Testis (tissue), 3 donors: ENCODE measurements around the gene HHIPL1. TPM values are rescaled to one million over a fixed set of nuclear protein-coding genes. Genes with fewer than 3 reads are reported as not detected.
A peak's percentile ranks its signal among the peaks of the same experiment; 100 is the strongest.

ENCODE experiments used
- DNase-seq: peaks from one replicate; pipeline ENCODE4 v3.0.0-alpha.2; 2019
- H3K27ac ChIP-seq, 2 donors: fragments of 200-600 bp; sonication (generic); one replicate each; pipeline ENCODE4 v1.5.1; 2019
- H3K27me3 ChIP-seq: fragments of 200-600 bp; sonication (generic); one replicate; pipeline ENCODE4 v1.5.1; 2019
- H3K36me3 ChIP-seq: fragments of 200-600 bp; sonication (generic); one replicate; pipeline ENCODE4 v1.5.1; 2017; ENCODE audit warnings: low read depth; ENCODE audit errors: missing control alignments
- H3K4me1 ChIP-seq: fragments of 200-600 bp; sonication (generic); one replicate; pipeline ENCODE4 v1.5.1; 2019
- H3K4me3 ChIP-seq, 2 donors: fragments of 200-600 bp; sonication (generic); one replicate each; pipeline ENCODE4 v1.5.1; 2017 to 2019
- H3K9me3 ChIP-seq: fragments of 200-600 bp; sonication (generic); one replicate; pipeline ENCODE4 v1.5.1; 2017
- POLR2A ChIP-seq: fragments of 450-650 bp; IDR thresholded peaks from one replicate; pipeline ENCODE4 v1.6.1; 2017; ENCODE audit warnings: antibody characterized with exemption, mild to moderate bottlenecking, moderate library complexity
- WGBS, 2 donors: methylation state at CpG; one replicate each; pipeline ENCODE4 v1.1.5; 2018; 5-methylcytosine and 5-hydroxymethylcytosine counted together
- intact Hi-C: fragments of 100-400 bp; cut with DNase I; formaldehyde crosslinking; loops from one replicate; pipeline ENCODE4 v1.15.1; 2023; ENCODE audit warnings: low total_unique reads
- polyA plus RNA-seq: library from polyadenylated mRNA; stranded (reverse); fragments of 350-450 nt; fragmentation: Illumina TruSeq; extraction: RNeasy Lipid Tissue Mini Kit (QIAGEN cat#74804); gene quantifications from one replicate; pipeline ENCODE4 v1.2.3, GENCODE V29; 2014; ENCODE audit warnings: low read depth, low replicate concordance; ENCODE audit not compliant: insufficient read depth
- total RNA-seq, 2 donors: library from RNA; depleted of rRNA; stranded (reverse); fragments of >200 nt; gene quantifications; one replicate each; pipeline ENCODE4 v1.2.3, GENCODE V29; 2016
- TF ChIP-seq, protein P1 (sequence below), 3 experiments: fragments of 450-650 bp in 2 of 3; fragments of 200-600 bp in 1 of 3; sonication (generic) in 1 of 3; IDR thresholded peaks; one replicate each; pipeline ENCODE4 v1.5.1; 2016 to 2019; ENCODE audit warnings: antibody characterized with exemption in 3 of 3, mild to moderate bottlenecking in 2 of 3, moderate library complexity in 1 of 3

HHIPL1 gene
- total and polyA plus RNA-seq, 3 donors from 2014 or later = 1.0 to 3.9 (median 2.7) TPM

DNA sequence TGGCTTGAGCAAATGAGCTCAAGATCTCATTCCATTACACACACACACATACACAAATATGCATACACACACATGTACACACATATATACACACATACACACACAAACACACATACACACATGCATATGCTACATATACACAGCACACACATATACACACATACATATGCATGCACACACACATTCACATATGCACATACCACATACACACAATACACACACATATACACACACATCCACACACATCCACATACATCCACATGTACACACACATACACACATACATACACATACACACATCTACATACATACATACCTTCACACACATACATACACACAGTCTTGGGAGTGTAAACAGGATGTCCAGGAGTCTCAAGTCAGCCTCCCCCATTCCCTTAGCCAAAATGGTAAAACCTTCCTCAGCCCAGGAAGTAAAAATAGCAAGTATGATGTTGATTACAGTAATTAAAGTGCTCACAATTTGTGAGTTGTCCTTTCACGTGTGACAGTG, 12.8 kb downstream of the HHIPL1 start:
- H3K27ac ChIP-seq = no peak overlapping the region
- H3K4me1 ChIP-seq = peaks cover 3% of the 10 kb centered on the region
- DNase-seq = no peak
- no peak for TF ChIP-seq POLR2A
- TF ChIP-seq, protein P1, sequence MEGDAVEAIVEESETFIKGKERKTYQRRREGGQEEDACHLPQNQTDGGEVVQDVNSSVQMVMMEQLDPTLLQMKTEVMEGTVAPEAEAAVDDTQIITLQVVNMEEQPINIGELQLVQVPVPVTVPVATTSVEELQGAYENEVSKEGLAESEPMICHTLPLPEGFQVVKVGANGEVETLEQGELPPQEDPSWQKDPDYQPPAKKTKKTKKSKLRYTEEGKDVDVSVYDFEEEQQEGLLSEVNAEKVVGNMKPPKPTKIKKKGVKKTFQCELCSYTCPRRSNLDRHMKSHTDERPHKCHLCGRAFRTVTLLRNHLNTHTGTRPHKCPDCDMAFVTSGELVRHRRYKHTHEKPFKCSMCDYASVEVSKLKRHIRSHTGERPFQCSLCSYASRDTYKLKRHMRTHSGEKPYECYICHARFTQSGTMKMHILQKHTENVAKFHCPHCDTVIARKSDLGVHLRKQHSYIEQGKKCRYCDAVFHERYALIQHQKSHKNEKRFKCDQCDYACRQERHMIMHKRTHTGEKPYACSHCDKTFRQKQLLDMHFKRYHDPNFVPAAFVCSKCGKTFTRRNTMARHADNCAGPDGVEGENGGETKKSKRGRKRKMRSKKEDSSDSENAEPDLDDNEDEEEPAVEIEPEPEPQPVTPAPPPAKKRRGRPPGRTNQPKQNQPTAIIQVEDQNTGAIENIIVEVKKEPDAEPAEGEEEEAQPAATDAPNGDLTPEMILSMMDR (IDR thresholded peaks at IDR 0.05) = no peak
- no peak overlapping the region for H3K4me3 ChIP-seq
- H3K9me3 ChIP-seq = no peaks in the 10 kb centered on the region
- WGBS, 2 donors = 48 to 56% methylated on average over 1 of the region's 1 CpG
- H3K36me3 ChIP-seq = no peaks in the 10 kb centered on the region
- intact Hi-C loops = no loop called here
- no peaks in the 10 kb centered on the region for H3K27me3 ChIP-seq

DNA sequence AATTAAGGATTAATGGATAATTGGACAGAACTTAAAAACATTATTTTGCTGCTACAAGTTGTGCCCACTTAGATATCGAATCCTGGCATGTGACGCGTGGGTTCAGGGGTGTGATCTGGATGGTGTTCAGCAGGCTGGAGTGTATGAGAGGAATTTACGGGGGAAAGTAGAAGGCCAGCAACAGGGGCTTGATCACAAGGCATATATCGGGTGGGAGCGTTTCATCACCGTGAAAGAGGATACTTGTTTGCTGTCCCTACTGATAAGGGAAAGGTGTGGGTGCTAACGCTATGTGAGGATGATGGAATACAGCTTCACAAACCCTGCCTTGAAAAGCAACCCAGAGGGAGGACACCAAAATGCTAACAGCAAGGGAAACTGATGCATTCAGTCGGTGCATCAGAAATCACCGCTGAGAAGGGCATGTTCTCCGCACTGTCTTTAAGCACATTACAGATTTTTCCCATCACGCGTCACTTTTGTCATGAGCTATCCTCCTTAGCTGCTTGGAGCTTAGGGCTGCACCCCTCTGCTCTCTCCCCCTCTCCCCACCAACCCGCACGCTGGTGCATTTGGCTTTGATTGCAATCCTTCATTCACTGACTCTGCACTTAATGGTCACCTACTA, 13.4 kb downstream of the HHIPL1 start:
- Histone ChIP-seq H3K4me3 (no peak overlapping the region), H3K36me3 (no peaks in the 10 kb centered on the region), H3K9me3 (no peaks in the 10 kb centered on the region), H3K27me3 (no peaks in the 10 kb centered on the region), H3K27ac (no peak overlapping the region), H3K4me1 (peaks cover 3% of the 10 kb centered on the region)
- DNase-seq = no peak
- 59 to 60% methylated on average over 15 of the region's 15 CpGs for WGBS, 2 donors
- TF ChIP-seq, protein P1 (IDR thresholded peaks at IDR 0.05) = no peak
- TF ChIP-seq POLR2A = no peak
- intact Hi-C loops = no loop called here

DNA sequence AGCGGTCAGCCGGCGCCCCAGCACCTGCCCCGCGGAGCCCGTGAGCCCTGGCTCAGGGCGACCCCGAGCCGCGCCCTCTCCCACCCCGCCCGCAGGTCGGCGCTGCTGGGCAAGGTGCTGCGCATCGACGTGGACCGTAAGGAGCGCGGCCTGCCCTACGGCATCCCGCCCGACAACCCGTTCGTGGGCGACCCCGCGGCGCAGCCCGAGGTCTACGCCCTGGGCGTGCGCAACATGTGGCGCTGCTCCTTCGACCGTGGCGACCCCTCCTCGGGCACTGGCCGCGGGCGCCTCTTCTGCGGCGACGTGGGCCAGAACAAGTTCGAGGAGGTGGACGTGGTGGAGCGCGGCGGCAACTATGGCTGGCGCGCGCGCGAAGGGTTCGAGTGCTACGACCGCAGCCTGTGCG, 14.4 kb downstream of the HHIPL1 start:
- no peak overlapping the region for H3K27ac ChIP-seq
- no peaks in the 10 kb centered on the region for H3K27me3 ChIP-seq
- TF ChIP-seq, protein P1 (IDR thresholded peaks at IDR 0.05) = no peak
- TF ChIP-seq POLR2A = no peak
- peak overlapping the region in 1 of 2 donors; percentile 23 for H3K4me3 ChIP-seq
- WGBS, 2 donors = 36 to 37% methylated on average over 12 to 55 of the region's 58 CpGs
- DNase-seq = no peak
- no peaks in the 10 kb centered on the region for H3K9me3 ChIP-seq
- intact Hi-C loops = no loop called here
- peaks cover 3% of the 10 kb centered on the region for H3K4me1 ChIP-seq
- no peaks in the 10 kb centered on the region for H3K36me3 ChIP-seq

DNA sequence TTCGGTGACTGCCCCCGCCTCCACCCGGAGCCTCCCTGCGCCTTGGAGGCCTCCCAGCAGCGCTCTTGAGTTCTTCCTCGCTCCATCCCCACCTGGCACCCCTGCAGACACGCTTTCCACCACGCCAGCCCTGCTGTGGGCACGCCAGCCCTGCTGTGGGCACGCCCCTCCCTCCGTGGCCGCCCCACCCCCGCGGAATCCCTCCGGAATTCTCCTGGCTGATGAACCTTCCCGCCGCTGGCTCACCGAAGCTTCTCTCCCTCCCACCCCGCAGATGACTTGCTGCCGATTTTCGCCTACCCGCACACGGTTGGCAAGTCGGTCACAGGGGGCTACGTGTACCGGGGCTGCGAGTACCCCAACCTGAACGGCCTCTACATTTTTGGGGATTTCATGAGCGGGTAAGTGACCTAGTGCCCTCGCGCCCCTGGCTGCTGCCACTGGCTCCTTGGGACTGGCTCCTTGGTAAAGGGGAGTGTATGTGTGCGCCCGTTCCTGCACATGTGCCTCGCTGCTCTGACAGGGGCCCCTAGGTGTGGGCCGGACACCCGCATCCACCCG, 15.2 kb downstream of the HHIPL1 start:
- intact Hi-C loops = no loop called here
- Histone ChIP-seq H3K9me3 (no peaks in the 10 kb centered on the region), H3K27ac (no peak overlapping the region), H3K27me3 (no peaks in the 10 kb centered on the region), H3K4me3 (no peak overlapping the region), H3K36me3 (no peaks in the 10 kb centered on the region), H3K4me1 (peaks cover 3% of the 10 kb centered on the region)
- TF ChIP-seq, protein P1 (IDR thresholded peaks at IDR 0.05) = no peak
- no peak for TF ChIP-seq POLR2A
- WGBS, 2 donors = 46% methylated on average over 18 to 37 of the region's 37 CpGs
- no peak for DNase-seq
